CD4-positive, alpha-beta memory T cell (primary cell): ENCODE data around the gene GATB. TPM values are rescaled to one million over a fixed set of nuclear protein-coding genes. Genes with fewer than 3 reads are reported as not detected.

Source experiments
- CTCF ChIA-PET: fragments of 350-600 bp; sonication (Branson Sonifier 250); formaldehyde crosslinking; loops from one replicate; lab custom pipeline; 2021; ENCODE audit warnings: inconsistent platforms; ENCODE audit not compliant: partially characterized antibody; lab: Charles Lee
- POLR2A ChIA-PET: fragments of 350-600 bp; sonication (Branson Sonifier 250); formaldehyde crosslinking; loops from one replicate; lab custom pipeline; 2021; ENCODE audit not compliant: partially characterized antibody; lab: Charles Lee
- DNase-seq, 5 donors: peaks; one replicate each; pipeline versions ENCODE4 v3.0.0 to v3.0.0-alpha.2; 2020 to 2022; ENCODE audit warnings: mixed read lengths in 1 of 5
- H3K27ac ChIP-seq: one replicate; pipeline ENCODE4 v1.7.0; 2013; ENCODE audit warnings: low read depth, low read length
- H3K27me3 ChIP-seq: 2 replicates; pipeline ENCODE4 v1.7.0; 2013; ENCODE audit warnings: mild to moderate bottlenecking, low read length, moderate library complexity; ENCODE audit not compliant: insufficient read depth
- H3K36me3 ChIP-seq: 2 replicates; pipeline ENCODE4 v1.7.0; 2013; ENCODE audit warnings: mild to moderate bottlenecking, low read length, moderate library complexity; ENCODE audit not compliant: insufficient read depth
- H3K4me1 ChIP-seq: 2 replicates; pipeline ENCODE4 v1.7.0; 2013; ENCODE audit warnings: mild to moderate bottlenecking, low read length, moderate library complexity; ENCODE audit not compliant: insufficient read depth
- H3K4me3 ChIP-seq, 2 donors: one replicate each; pipeline ENCODE4 v1.7.0; 2013; ENCODE audit warnings: low read length in 2 of 2, mild to moderate bottlenecking in 1 of 2
- H3K9me3 ChIP-seq, 2 donors: one replicate each; pipeline ENCODE4 v1.7.0; 2013; ENCODE audit warnings: low read length in 2 of 2, control low read depth in 1 of 2; ENCODE audit not compliant: control insufficient read depth in 1 of 2
- H3K27ac Mint-ChIP-seq, 7 donors: one replicate each; pipeline ENCODE4 v1.8.0; 2020 to 2021; ENCODE audit warnings: mixed read lengths in 7 of 7, mild to moderate bottlenecking in 6 of 7, inconsistent platforms in 3 of 7, moderate library complexity in 3 of 7
- H3K27me3 Mint-ChIP-seq, 2 donors: one replicate each; pipeline ENCODE4 v1.8.0; 2020 to 2021; ENCODE audit warnings: mixed read lengths in 2 of 2
- H3K36me3 Mint-ChIP-seq, 2 donors: one replicate each; pipeline ENCODE4 v1.8.0; 2020 to 2021; ENCODE audit warnings: mixed read lengths in 2 of 2, inconsistent platforms in 1 of 2, mild to moderate bottlenecking in 1 of 2
- H3K4me1 Mint-ChIP-seq, 4 donors: one replicate each; pipeline ENCODE4 v1.8.0; 2020 to 2021; ENCODE audit warnings: mixed read lengths in 4 of 4, mild to moderate bottlenecking in 1 of 4
- H3K4me3 Mint-ChIP-seq, 8 donors: one replicate each; pipeline ENCODE4 v1.8.0; 2020 to 2021; ENCODE audit warnings: mixed read lengths in 8 of 8, mild to moderate bottlenecking in 7 of 8, moderate library complexity in 6 of 8, inconsistent platforms in 3 of 8
- H3K9me3 Mint-ChIP-seq, 8 donors: one replicate each; pipeline ENCODE4 v1.8.0; 2020 to 2021; ENCODE audit warnings: mixed read lengths in 8 of 8, mild to moderate bottlenecking in 5 of 8, inconsistent platforms in 3 of 8, moderate library complexity in 1 of 8
- intact Hi-C: fragments of 100-400 bp; cut with micrococcal nuclease; formaldehyde crosslinking; loops from one replicate; pipeline ENCODE4 v1.15.1; 2023
- polyA plus RNA-seq, 2 donors: library from polyadenylated mRNA; unstranded; fragments of 300-500 nt; fragmentation: Illumina TruSeq; gene quantifications; one replicate each; pipeline ENCODE4 v1.2.3, GENCODE V29; 2021
- total RNA-seq, 2 experiments: library from RNA; stranded (reverse); gene quantifications; one replicate each; pipeline ENCODE4 v1.2.3, GENCODE V29; 2021

The GATB gene
- total and polyA plus RNA-seq, 4 experiments from 2014 or later, result 10.6 to 13.1 (median 11.7) TPM

DNA sequence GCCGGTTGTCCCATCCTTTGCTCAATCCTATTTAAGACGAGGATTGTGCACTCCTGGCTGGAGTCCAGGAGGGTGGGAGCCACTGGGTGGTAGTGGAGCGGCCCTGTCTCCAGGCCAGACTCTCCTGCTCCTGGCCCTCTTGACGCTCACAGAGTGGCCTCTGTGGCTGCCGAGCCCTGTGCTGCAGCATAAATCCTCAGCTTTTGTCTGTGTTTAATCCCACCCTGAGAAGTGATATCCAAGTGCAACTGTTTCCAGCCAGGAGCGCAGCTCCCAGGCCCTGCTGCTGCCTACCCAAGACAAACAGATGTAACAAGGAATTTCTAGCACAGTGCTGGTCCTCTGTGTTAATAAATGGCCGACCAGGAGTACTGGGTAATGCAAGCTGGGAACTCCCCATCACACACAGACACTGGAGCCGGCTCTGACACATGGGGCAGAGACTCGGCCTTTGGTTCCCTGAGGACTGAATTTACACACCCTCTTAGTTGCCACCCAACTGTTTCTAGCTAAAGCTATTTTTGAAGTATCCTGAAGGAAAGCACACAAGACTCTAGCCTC lies 85.3 kb downstream of the GATB start:
- intact Hi-C loops, result no loop called here
- Mint-ChIP-seq H3K27ac (no peak overlapping the region), H3K27me3 (no peaks in the 10 kb centered on the region), H3K4me1 (no peaks in the 10 kb centered on the region), H3K36me3 (peaks cover 8 to 34% of the 10 kb centered on the region in 2 donors), H3K4me3 (no peak overlapping the region), H3K9me3 (no peaks in the 10 kb centered on the region)
- Histone ChIP-seq H3K4me3 (no peak overlapping the region), H3K9me3 (no peaks in the 10 kb centered on the region), H3K4me1 (no peaks in the 10 kb centered on the region), H3K36me3 (no peaks in the 10 kb centered on the region), H3K27me3 (no peaks in the 10 kb centered on the region), H3K27ac (no peak overlapping the region)
- POLR2A ChIA-PET, result no interaction called here
- DNase-seq, result no peak
- CTCF ChIA-PET, result no interaction called here

DNA sequence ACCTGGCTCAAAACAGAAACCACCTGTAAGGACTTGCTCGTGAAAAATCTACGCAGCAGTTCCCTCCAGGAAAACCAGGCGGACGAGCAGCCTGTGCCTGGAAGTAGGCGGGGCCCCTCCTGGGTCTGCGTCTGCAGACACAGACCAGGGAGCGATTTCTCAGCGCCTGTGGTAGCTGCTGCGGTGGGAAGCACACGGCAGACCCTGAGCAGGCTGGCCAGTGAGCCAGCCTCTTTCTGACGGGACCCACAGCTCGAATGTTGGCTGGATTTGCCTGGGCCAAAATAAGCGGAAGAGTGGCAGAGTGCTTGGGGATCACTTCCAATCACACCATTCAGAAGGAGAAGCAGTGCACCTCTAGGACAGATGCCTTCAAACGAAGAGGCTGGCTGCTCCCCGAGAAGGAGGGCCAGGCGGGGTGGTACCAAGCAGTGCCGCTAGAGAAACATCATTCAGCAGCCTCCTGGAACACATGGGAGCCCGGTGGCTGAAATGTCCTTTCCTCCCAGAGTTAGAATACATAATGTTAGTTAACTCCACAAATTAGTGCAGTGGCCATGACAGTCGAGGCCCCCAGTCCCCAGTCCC lies 85.9 kb downstream of the GATB start:
- no peak for DNase-seq
- H3K4me1 ChIP-seq, result no peaks in the 10 kb centered on the region
- Mint-ChIP-seq H3K9me3 (no peaks in the 10 kb centered on the region), H3K4me3 (no peak overlapping the region), H3K36me3 (peaks cover 8 to 32% of the 10 kb centered on the region in 2 donors), H3K27ac (no peak overlapping the region), H3K4me1 (no peaks in the 10 kb centered on the region), H3K27me3 (no peaks in the 10 kb centered on the region)
- no peaks in the 10 kb centered on the region for H3K9me3 ChIP-seq
- ChIA-PET POLR2A (no interaction called here), CTCF (no interaction called here)
- no peaks in the 10 kb centered on the region for H3K36me3 ChIP-seq
- intact Hi-C loops, result no loop called here
- H3K4me3 ChIP-seq, result no peak overlapping the region
- no peaks in the 10 kb centered on the region for H3K27me3 ChIP-seq
- H3K27ac ChIP-seq, result no peak overlapping the region

DNA sequence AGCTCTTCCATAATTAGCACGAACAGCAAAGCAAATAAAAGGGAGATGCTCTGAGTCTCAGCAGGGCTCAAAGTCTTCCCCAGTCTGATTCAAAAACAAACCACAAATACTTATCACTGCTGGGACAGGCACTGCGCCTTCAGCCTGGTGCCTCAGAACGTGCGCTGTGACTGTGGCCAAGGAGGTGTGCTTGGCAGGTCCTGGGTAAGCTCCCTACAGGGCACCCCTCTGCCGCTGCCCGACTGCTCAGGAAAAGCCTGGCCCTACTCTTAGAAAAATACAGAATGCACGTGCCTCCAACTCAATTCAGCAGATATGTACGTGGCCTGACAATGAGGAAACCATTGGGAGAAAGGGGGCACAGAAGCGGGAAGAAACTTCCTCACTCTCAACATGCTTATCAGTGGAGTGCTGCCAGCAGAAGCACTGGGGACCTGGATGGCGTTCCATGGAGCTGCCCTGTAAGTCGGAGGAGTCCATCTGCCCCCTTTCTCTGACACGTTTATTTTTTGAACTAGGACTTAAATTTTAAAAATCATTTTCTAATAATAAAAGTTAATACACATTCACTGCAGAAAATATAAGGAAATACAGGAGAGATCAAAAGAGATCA lies 86.8 kb downstream of the GATB start:
- Mint-ChIP-seq H3K4me3 (no peak overlapping the region), H3K4me1 (no peaks in the 10 kb centered on the region), H3K27me3 (no peaks in the 10 kb centered on the region), H3K27ac (peak overlapping the region in 1 of 7 donors; percentile 3), H3K9me3 (no peaks in the 10 kb centered on the region), H3K36me3 (peaks cover 5 to 24% of the 10 kb centered on the region in 2 donors)
- DNase-seq, result no peak
- no peaks in the 10 kb centered on the region for H3K9me3 ChIP-seq
- no peaks in the 10 kb centered on the region for H3K4me1 ChIP-seq
- H3K27me3 ChIP-seq, result no peaks in the 10 kb centered on the region
- H3K27ac ChIP-seq, result no peak overlapping the region
- CTCF ChIA-PET, result no interaction called here
- POLR2A ChIA-PET, result no interaction called here
- intact Hi-C loops, result no loop called here
- no peaks in the 10 kb centered on the region for H3K36me3 ChIP-seq
- no peak overlapping the region for H3K4me3 ChIP-seq

DNA sequence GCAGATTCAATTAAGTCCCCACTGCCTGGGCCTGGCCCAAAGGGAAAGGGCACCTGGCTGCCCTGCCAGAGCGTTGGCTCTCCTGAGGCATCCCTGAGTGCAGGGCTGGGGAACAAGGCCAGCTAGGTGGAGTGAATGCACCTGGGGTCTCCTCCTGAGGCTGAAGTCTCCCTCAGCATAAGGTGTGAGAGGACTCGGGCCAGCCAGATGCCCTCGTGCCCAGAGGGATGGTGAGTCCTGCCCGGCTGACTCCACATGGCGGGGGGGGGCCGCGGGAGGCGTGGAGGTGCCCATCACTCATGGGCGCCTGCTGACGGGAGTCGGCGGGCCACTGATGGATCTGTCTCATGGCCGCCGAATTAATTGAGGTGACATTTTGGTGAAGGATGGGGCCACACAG lies 87.8 kb downstream of the GATB start:
- no peaks in the 10 kb centered on the region for H3K9me3 Mint-ChIP-seq
- Histone ChIP-seq H3K4me3 (no peak overlapping the region), H3K27me3 (no peaks in the 10 kb centered on the region), H3K9me3 (no peaks in the 10 kb centered on the region), H3K27ac (no peak overlapping the region), H3K4me1 (no peaks in the 10 kb centered on the region), H3K36me3 (no peaks in the 10 kb centered on the region)
- ChIA-PET POLR2A (no interaction called here), CTCF (no interaction called here)
- intact Hi-C loops, result no loop called here
- no peaks in the 10 kb centered on the region for H3K4me1 Mint-ChIP-seq
- peaks cover 5 to 24% of the 10 kb centered on the region in 2 donors for H3K36me3 Mint-ChIP-seq
- H3K27me3 Mint-ChIP-seq, result no peaks in the 10 kb centered on the region
- no peak overlapping the region for H3K4me3 Mint-ChIP-seq
- no peak for DNase-seq
- no peak overlapping the region for H3K27ac Mint-ChIP-seq

DNA sequence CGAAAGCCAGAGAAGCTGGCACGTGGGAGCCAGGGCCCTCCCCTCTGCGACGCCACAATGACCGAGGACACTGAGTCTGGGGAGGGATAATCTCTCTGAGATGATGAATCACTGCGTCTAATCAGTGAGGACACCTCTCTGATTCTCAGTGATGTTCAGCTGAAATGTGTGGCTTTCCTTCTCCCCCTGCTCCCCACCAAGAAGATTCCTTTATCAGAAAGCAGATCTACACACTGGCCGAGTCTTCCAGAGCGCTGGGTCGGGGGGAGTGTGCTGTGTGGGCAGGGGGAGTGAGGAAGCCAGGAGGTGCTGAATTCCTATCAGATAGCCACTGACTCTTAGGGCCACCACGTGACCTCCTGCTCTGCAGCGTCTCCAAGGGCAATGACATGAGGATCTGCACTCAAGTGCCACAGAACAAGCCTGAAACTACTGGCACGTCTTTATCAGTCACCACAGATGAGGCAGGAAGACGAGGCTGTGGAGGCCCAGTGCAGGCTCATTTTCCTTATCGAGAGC lies 89.2 kb downstream of the GATB start:
- intact Hi-C loops, result no loop called here
- H3K27me3 ChIP-seq, result no peaks in the 10 kb centered on the region
- no peaks in the 10 kb centered on the region for H3K9me3 Mint-ChIP-seq
- H3K27ac Mint-ChIP-seq, result peak overlapping the region in 1 of 7 donors; percentile 12
- no peak overlapping the region for H3K27ac ChIP-seq
- ChIA-PET CTCF (interaction anchor here (1.3 kb wide), 1 partner anchor 16 kb away, joined by 3 read pairs; no protein-coding TSS in a partner anchor), POLR2A (no interaction called here)
- H3K27me3 Mint-ChIP-seq, result no peaks in the 10 kb centered on the region
- H3K36me3 ChIP-seq, result no peaks in the 10 kb centered on the region
- H3K4me1 Mint-ChIP-seq, result no peaks in the 10 kb centered on the region
- H3K4me3 ChIP-seq, result no peak overlapping the region
- H3K4me3 Mint-ChIP-seq, result no peak overlapping the region
- no peak for DNase-seq
- no peaks in the 10 kb centered on the region for H3K9me3 ChIP-seq
- H3K4me1 ChIP-seq, result no peaks in the 10 kb centered on the region
- H3K36me3 Mint-ChIP-seq, result peaks cover 5 to 10% of the 10 kb centered on the region in 2 donors

DNA sequence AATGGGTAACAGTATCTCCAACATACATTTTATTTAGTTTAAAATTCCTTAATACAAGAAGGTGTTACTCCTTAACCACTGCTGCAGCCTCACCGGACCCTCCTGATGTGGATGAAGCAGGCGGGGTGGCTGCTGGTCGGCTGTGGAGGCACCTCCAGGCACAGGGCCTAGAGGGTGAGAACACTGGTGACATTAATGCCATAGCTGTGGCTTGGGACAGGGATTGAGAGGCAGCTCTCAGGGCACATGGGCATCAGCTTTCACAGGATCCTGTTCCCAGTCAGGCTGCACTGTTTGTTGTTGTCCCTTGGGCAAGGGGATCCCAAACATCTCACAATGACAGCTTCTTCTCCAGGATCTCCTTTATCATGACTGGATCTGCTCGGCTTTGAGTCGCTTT lies 90.0 kb downstream of the GATB start:
- H3K27me3 Mint-ChIP-seq, result no peaks in the 10 kb centered on the region
- POLR2A ChIA-PET, result no interaction called here
- CTCF ChIA-PET, result no interaction called here

DNA sequence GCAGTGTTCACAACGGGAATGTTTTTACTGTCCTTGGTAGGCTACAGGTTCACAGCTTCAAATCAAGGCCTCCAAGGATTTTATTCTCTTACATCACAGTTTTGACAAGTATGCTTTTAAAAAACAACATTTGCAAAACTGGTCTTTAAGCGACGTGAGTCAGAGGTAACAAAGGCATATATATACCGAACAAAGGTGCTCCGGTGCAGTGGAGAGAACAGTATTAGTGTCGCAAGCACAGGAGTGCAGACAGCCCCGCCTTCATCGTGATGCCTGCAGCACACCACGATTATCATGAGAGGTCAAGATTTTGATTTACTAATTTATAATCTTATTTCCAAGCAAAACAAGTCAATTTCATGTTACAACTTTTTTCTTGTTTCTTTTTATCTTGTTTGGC lies 90.8 kb downstream of the GATB start:
- ChIA-PET CTCF (no interaction called here), POLR2A (no interaction called here)
- H3K36me3 Mint-ChIP-seq, result peaks cover 1 to 9% of the 10 kb centered on the region in 2 donors
- no peak for DNase-seq
- H3K36me3 ChIP-seq, result no peaks in the 10 kb centered on the region
- no peaks in the 10 kb centered on the region for H3K4me1 ChIP-seq
- H3K9me3 ChIP-seq, result no peaks in the 10 kb centered on the region
- no peak overlapping the region for H3K27ac Mint-ChIP-seq
- intact Hi-C loops, result no loop called here
- no peak overlapping the region for H3K27ac ChIP-seq
- H3K4me1 Mint-ChIP-seq, result no peaks in the 10 kb centered on the region
- no peaks in the 10 kb centered on the region for H3K9me3 Mint-ChIP-seq
- H3K4me3 ChIP-seq, result no peak overlapping the region
- H3K27me3 Mint-ChIP-seq, result no peaks in the 10 kb centered on the region
- H3K27me3 ChIP-seq, result no peaks in the 10 kb centered on the region
- no peak overlapping the region for H3K4me3 Mint-ChIP-seq

More for the DNA sequence above, 90.0 kb downstream of the GATB start:
- H3K4me3 ChIP-seq, result no peak overlapping the region
- Mint-ChIP-seq H3K27ac (no peak overlapping the region), H3K36me3 (peaks cover 1 to 9% of the 10 kb centered on the region in 2 donors), H3K9me3 (no peaks in the 10 kb centered on the region), H3K4me3 (no peak overlapping the region), H3K4me1 (no peaks in the 10 kb centered on the region)
- intact Hi-C loops, result no loop called here
- no peaks in the 10 kb centered on the region for H3K9me3 ChIP-seq
- DNase-seq, result no peak
- no peaks in the 10 kb centered on the region for H3K36me3 ChIP-seq
- no peaks in the 10 kb centered on the region for H3K4me1 ChIP-seq
- H3K27ac ChIP-seq, result no peak overlapping the region
- no peaks in the 10 kb centered on the region for H3K27me3 ChIP-seq
